Activated T-cell treated with anti-CD3 and anti-CD28 coated beads, Interleukin-2, amount 50 U/mL, for 72 hours (primary cell): ENCODE measurements around the gene MAG. TPM values are rescaled to one million over a fixed set of nuclear protein-coding genes. Genes with fewer than 3 reads are reported as not detected.
"Not testable (repeated sequence)": the region's sequence is repeated elsewhere in the genome, so short reads cannot be mapped to it uniquely, and the experiment has no call there.

Experiments
- ATAC-seq, 2 donors: fragments of 150-1000 bp; cut with Tn5 transposase; replicated peaks in 1 of 2; 2 replicates each; pipeline ENCODE4 v1.10.0; 2021; ENCODE audit warnings: moderate library complexity in 2 of 2, mild to moderate bottlenecking in 1 of 2
- DNase-seq, 2 donors: peaks; one replicate each; pipeline ENCODE4 v3.0.0; 2021 to 2022; ENCODE audit warnings: mixed read lengths in 1 of 2
- H3K27ac Mint-ChIP-seq: one replicate; pipeline ENCODE4 v1.8.0; 2022; ENCODE audit warnings: mild to moderate bottlenecking, moderate library complexity, mixed read lengths
- H3K27me3 Mint-ChIP-seq: one replicate; pipeline ENCODE4 v1.8.0; 2022; ENCODE audit warnings: low read depth, mixed read lengths
- H3K36me3 Mint-ChIP-seq, 2 donors: one replicate each; pipeline ENCODE4 v1.8.0; 2022; ENCODE audit warnings: mixed read lengths in 2 of 2, mild to moderate bottlenecking in 1 of 2; ENCODE audit not compliant: insufficient read depth in 2 of 2
- H3K4me1 Mint-ChIP-seq: one replicate; pipeline ENCODE4 v1.8.0; 2022; ENCODE audit warnings: low read depth, mixed read lengths
- H3K4me3 Mint-ChIP-seq, 2 donors: one replicate each; pipeline ENCODE4 v1.8.0; 2022; ENCODE audit warnings: mild to moderate bottlenecking in 2 of 2, mixed read lengths in 2 of 2, moderate library complexity in 2 of 2
- H3K9me3 Mint-ChIP-seq, 2 donors: one replicate each; pipeline ENCODE4 v1.8.0; 2022; ENCODE audit warnings: mixed read lengths in 2 of 2
- total RNA-seq, 2 donors: library from RNA; stranded (reverse); gene quantifications; one replicate each; pipeline ENCODE4 v1.2.3, GENCODE V29; 2022

MAG gene
- total RNA-seq, 2 donors from 2014 or later = 0.29 to 0.83 TPM

- Mint-ChIP-seq H3K9me3 (no peaks in the 10 kb centered on the region), H3K27me3 (peaks cover 1% of the 10 kb centered on the region), H3K36me3 (peaks cover 0 to 3% of the 10 kb centered on the region in 2 donors), H3K4me3 (no peak overlapping the region), H3K27ac (no peak overlapping the region), H3K4me1 (peaks cover 29% of the 10 kb centered on the region)
- no peak for ATAC-seq
- DNase-seq = no peak
Measured at GRCh38 chr19:35355791-35356460, 64.0 kb downstream of the MAG start.

GRCh38 chr19:35357867-35358573 lies 66.1 kb downstream of the MAG start, which contains the start of gene FFAR3:
FFAR3 (plus strand) TSS chr19:35358460; CDS start chr19:35358891, 431 bp downstream.
- H3K4me1 Mint-ChIP-seq = peaks cover 21% of the 10 kb centered on the region
- H3K36me3 Mint-ChIP-seq = peaks cover 0 to 3% of the 10 kb centered on the region in 2 donors
- ATAC-seq (peak; percentile 36 to 43), DNase-seq (no peak)
- H3K4me3 Mint-ChIP-seq = peak within 1 kb of the TSS; percentile 81 to 88
- H3K27me3 Mint-ChIP-seq = peaks cover 12% of the 10 kb centered on the region
- peak within 1 kb of the TSS; percentile 77 for H3K27ac Mint-ChIP-seq
- H3K9me3 Mint-ChIP-seq = no peaks in the 10 kb centered on the region

GRCh38 chr19:35358834-35359233 lies 66.9 kb downstream of the MAG start:
- not testable (repeated sequence) for H3K36me3 Mint-ChIP-seq, DNase-seq, ATAC-seq, H3K9me3 Mint-ChIP-seq, H3K27ac Mint-ChIP-seq
- Mint-ChIP-seq H3K27me3 (peaks cover 12% of the 10 kb centered on the region), H3K4me1 (peaks cover 20% of the 10 kb centered on the region), H3K4me3 (peak overlapping the region; percentile 50 to 63)

GRCh38 chr19:35359395-35359794 lies 67.4 kb downstream of the MAG start:
- not testable (repeated sequence) for H3K27ac Mint-ChIP-seq, H3K4me3 Mint-ChIP-seq, H3K36me3 Mint-ChIP-seq, H3K9me3 Mint-ChIP-seq, ATAC-seq, DNase-seq
- H3K27me3 Mint-ChIP-seq = peaks cover 12% of the 10 kb centered on the region
- H3K4me1 Mint-ChIP-seq = peaks cover 20% of the 10 kb centered on the region

GRCh38 chr19:35360081-35360480 lies 68.1 kb downstream of the MAG start:
- H3K36me3 Mint-ChIP-seq, H3K9me3 Mint-ChIP-seq, H3K4me3 Mint-ChIP-seq, DNase-seq, H3K27ac Mint-ChIP-seq, ATAC-seq: not testable (repeated sequence)
- Mint-ChIP-seq H3K4me1 (peaks cover 16% of the 10 kb centered on the region), H3K27me3 (peaks cover 18% of the 10 kb centered on the region)

- no peaks in the 10 kb centered on the region for H3K9me3 Mint-ChIP-seq
- DNase-seq (no peak), ATAC-seq (no peak)
- peaks cover 0 to 3% of the 10 kb centered on the region in 2 donors for H3K36me3 Mint-ChIP-seq
- peaks cover 21% of the 10 kb centered on the region for H3K27me3 Mint-ChIP-seq
- no peak overlapping the region for H3K4me3 Mint-ChIP-seq
- no peak overlapping the region for H3K27ac Mint-ChIP-seq
- peaks cover 13% of the 10 kb centered on the region for H3K4me1 Mint-ChIP-seq
Measured at GRCh38 chr19:35360880-35361420, 69.0 kb downstream of the MAG start.

GRCh38 chr19:35362261-35363000 lies 70.5 kb downstream of the MAG start:
- Mint-ChIP-seq H3K36me3 (peaks cover 0 to 3% of the 10 kb centered on the region in 2 donors), H3K9me3 (no peaks in the 10 kb centered on the region), H3K27ac (no peak overlapping the region), H3K4me3 (no peak overlapping the region), H3K4me1 (peaks cover 10% of the 10 kb centered on the region), H3K27me3 (peaks cover 31% of the 10 kb centered on the region)
- ATAC-seq (no peak), DNase-seq (no peak)

GRCh38 chr19:35363001-35363590 lies 71.1 kb downstream of the MAG start:
- H3K4me1 Mint-ChIP-seq = peaks cover 6% of the 10 kb centered on the region
- DNase-seq (no peak), ATAC-seq (no peak)
- H3K4me3 Mint-ChIP-seq = no peak overlapping the region
- H3K36me3 Mint-ChIP-seq = peaks cover 0 to 2% of the 10 kb centered on the region in 2 donors
- peaks cover 38% of the 10 kb centered on the region for H3K27me3 Mint-ChIP-seq
- no peak overlapping the region for H3K27ac Mint-ChIP-seq
- no peaks in the 10 kb centered on the region for H3K9me3 Mint-ChIP-seq

Other genes starting within 250 kb of the MAG start
- not detected for gene FXYD3, start 176.3 kb upstream of the MAG start, total RNA-seq
- under 1 TPM; 0.72 to 1.00 TPM for gene LGI4, start 157.1 kb upstream of the MAG start, total RNA-seq
- 1 to 10 TPM; 1.6 to 2.0 TPM for gene FXYD1, start 153.3 kb upstream of the MAG start, total RNA-seq
- 1 to 10 TPM; 1.0 to 1.2 TPM for gene FXYD7, start 148.9 kb upstream of the MAG start, total RNA-seq
- gene FXYD5, start 137.4 kb upstream of the MAG start, total RNA-seq = 100 to 1,000 TPM; 331 to 342 TPM
- not detected for gene FAM187B, start 63.4 kb upstream of the MAG start, total RNA-seq
- gene LSR, start 43.2 kb upstream of the MAG start, total RNA-seq = 10 to 100 TPM; 24.2 to 41.1 TPM
- 100 to 1,000 TPM; 202 to 212 TPM for gene USF2, start 23.2 kb upstream of the MAG start, total RNA-seq
- 1 to 10 TPM; 1.2 to 2.4 TPM for gene HAMP, start 9.6 kb upstream of the MAG start, total RNA-seq
- 10 to 100 TPM; 39.1 to 44.5 TPM for gene CD22, start 37.0 kb downstream of the MAG start, total RNA-seq
- gene FFAR1, start 55.7 kb downstream of the MAG start, total RNA-seq = 1 to 10 TPM in 1 of 2 donors, under 1 TPM in 1; 0.67 to 1.4 TPM
- gene FFAR3, start 66.3 kb downstream of the MAG start, total RNA-seq = 1 to 10 TPM; 6.6 to 8.8 TPM
- gene GPR42, start 78.9 kb downstream of the MAG start, total RNA-seq = 1 to 10 TPM; 1.1 to 1.9 TPM
- gene FFAR2, start 156.1 kb downstream of the MAG start, total RNA-seq = not detected
- not detected for gene KRTDAP, start 198.3 kb downstream of the MAG start, total RNA-seq
- gene DMKN, start 221.5 kb downstream of the MAG start, total RNA-seq = 1 to 10 TPM; 3.7 to 7.5 TPM
- gene SBSN, start 236.2 kb downstream of the MAG start, total RNA-seq = under 1 TPM in 1 of 2 donors, not detected in 1; 0.21 TPM
- not detected for gene GAPDHS, start 241.3 kb downstream of the MAG start, total RNA-seq